ENCODE measurements around the gene SMAGP.
"Not testable (repeated sequence)": the region's sequence is repeated elsewhere in the genome, so short reads cannot be mapped to it uniquely, and the experiment has no call there.

GRCh38 chr12:51259600-51259999, 10.6 kb downstream of the SMAGP start:
- not testable (repeated sequence) for TF ChIP-seq POLR2AphosphoS5, POLR2A (IDR thresholded peaks at IDR 0.05; ENCODE audit: low read depth, low read length)

Measured in GM12892 (cell line).